H1 (cell line): ENCODE measurements around the gene MACROD1. TPM values are rescaled to one million over a fixed set of nuclear protein-coding genes. Genes with fewer than 3 reads are reported as not detected.

Source experiments
- CTCF ChIA-PET: fragments of 300-600 bp; sonication (Branson Sonifier 250); formaldehyde crosslinking; loops from one replicate; lab custom pipeline; 2021; ENCODE audit not compliant: partially characterized antibody; lab: Charles Lee
- POLR2A ChIA-PET: fragments of 300-600 bp; sonication (Branson Sonifier 250); formaldehyde crosslinking; loops from one replicate; lab custom pipeline; 2021; ENCODE audit warnings: inconsistent platforms; ENCODE audit not compliant: partially characterized antibody; lab: Charles Lee
- DNase-seq, 2 experiments: peaks; one replicate each; pipeline versions ENCODE4 v3.0.0 to v3.0.0-alpha.2; 2010 to 2022; ENCODE audit warnings: low spot score in 2 of 2, low read depth in 1 of 2, mixed read lengths in 1 of 2
- FAIRE-seq: peaks from 2 replicates; lab custom pipeline; 2011; peaks lifted over from hg19 to GRCh38; lab: Jason Lieb, UNC
- H2AFZ ChIP-seq: 2 replicates; pipeline ENCODE4 v1.8.1; 2012; ENCODE audit warnings: low read length, inconsistent platforms
- H2AK5ac ChIP-seq: 2 replicates; pipeline ENCODE4 v1.6.1; 2013; ENCODE audit warnings: low read depth, low read length
- H2BK120ac ChIP-seq: replicated peaks from 2 replicates; pipeline ENCODE3; 2013; ENCODE audit warnings: low read depth, low read length, inconsistent platforms
- H2BK12ac ChIP-seq: 2 replicates; pipeline ENCODE4 v1.6.1; 2013; ENCODE audit warnings: low read depth, low read length
- H2BK15ac ChIP-seq: 2 replicates; pipeline ENCODE4 v1.6.1; 2013; ENCODE audit warnings: low read length
- H2BK20ac ChIP-seq: 2 replicates; pipeline ENCODE4 v1.6.1; 2013; ENCODE audit warnings: low read length
- H2BK5ac ChIP-seq: 2 replicates; pipeline ENCODE4 v1.6.1; 2013; ENCODE audit warnings: low read depth, low read length
- H3K14ac ChIP-seq: 2 replicates; pipeline ENCODE4 v1.6.1; 2013; ENCODE audit warnings: inconsistent platforms; ENCODE audit not compliant: insufficient read length
- H3K18ac ChIP-seq: 2 replicates; pipeline ENCODE4 v1.6.1; 2013; ENCODE audit warnings: low read length; ENCODE audit errors: extremely low read depth
- H3K23ac ChIP-seq: 2 replicates; pipeline ENCODE4 v1.6.1; 2013; ENCODE audit warnings: inconsistent platforms; ENCODE audit not compliant: insufficient read length
- H3K23me2 ChIP-seq: 2 replicates; pipeline ENCODE4 v1.6.1; 2013; ENCODE audit warnings: low read depth, low read length
- H3K27ac ChIP-seq: 2 replicates; pipeline ENCODE4 v1.6.1; 2011; ENCODE audit warnings: low read depth, low read length, inconsistent platforms
- H3K27me3 ChIP-seq, 4 experiments: replicated peaks in 1 of 4; 1 replicate in 1 of 4; 2 replicates in 3 of 4; pipeline versions ENCODE4 v1.6.1 to v1.8.1; 2011 to 2013; ENCODE audit warnings: low read length in 3 of 4, mild to moderate bottlenecking in 3 of 4, inconsistent platforms in 2 of 4, mixed read lengths in 2 of 4, moderate library complexity in 1 of 4; ENCODE audit not compliant: control insufficient read depth in 3 of 4, insufficient read depth in 3 of 4; ENCODE audit errors: extremely low read depth in 1 of 4
- H3K36me3 ChIP-seq, 4 experiments: 2 replicates each; pipeline versions ENCODE4 v1.6.1 to v1.8.1; 2011 to 2013; ENCODE audit warnings: mild to moderate bottlenecking in 4 of 4, low read length in 3 of 4, moderate library complexity in 2 of 4, control low read depth in 1 of 4, inconsistent platforms in 1 of 4; ENCODE audit not compliant: insufficient read depth in 4 of 4, control insufficient read depth in 2 of 4
- H3K4ac ChIP-seq: replicated peaks from 2 replicates; pipeline ENCODE3; 2013; ENCODE audit warnings: low read length, low read depth, mixed read lengths, inconsistent platforms; ENCODE audit not compliant: insufficient read length
- H3K4me1 ChIP-seq, 4 experiments: replicated peaks in 1 of 4; 1 replicate in 1 of 4; 2 replicates in 3 of 4; pipeline versions ENCODE4 v1.6.1 to v1.8.1; 2011 to 2013; ENCODE audit warnings: low read length in 3 of 4, inconsistent platforms in 2 of 4, mixed read lengths in 1 of 4; ENCODE audit not compliant: insufficient read depth in 4 of 4, control insufficient read depth in 3 of 4
- H3K4me2 ChIP-seq, 2 experiments: 2 replicates each; pipeline versions ENCODE4 v1.6.1 to v1.8.1; 2011 to 2013; ENCODE audit warnings: low read depth in 2 of 2, low read length in 2 of 2, control low read depth in 1 of 2, inconsistent platforms in 1 of 2, mild to moderate bottlenecking in 1 of 2; ENCODE audit not compliant: insufficient read depth in 1 of 2
- H3K4me3 ChIP-seq, 4 experiments: fragments of 200-600, 300-600 bp in 1 of 4; sonication (generic), shearing (Covaris generic), sonication (Bioruptor Twin) in 1 of 4; 2 replicates each; pipeline versions ENCODE4 v1.5.1 to v1.8.1; 2011 to 2016; ENCODE audit warnings: low read length in 4 of 4, low read depth in 3 of 4, control low read depth in 2 of 4, inconsistent platforms in 2 of 4, mild to moderate bottlenecking in 2 of 4, mixed read lengths in 1 of 4, moderate library complexity in 1 of 4; ENCODE audit not compliant: insufficient read depth in 2 of 4; ENCODE audit errors: extremely low read depth in 1 of 4
- H3K56ac ChIP-seq: replicated peaks from 2 replicates; pipeline ENCODE3; 2013; ENCODE audit warnings: low read depth, mild to moderate bottlenecking, mixed read lengths, low read length, inconsistent platforms; ENCODE audit not compliant: insufficient read length
- H3K79me1 ChIP-seq: 2 replicates; pipeline ENCODE4 v1.6.1; 2013; ENCODE audit warnings: low read depth, low read length, control low read depth
- H3K79me2 ChIP-seq, 2 experiments: 2 replicates each; pipeline versions ENCODE4 v1.6.1 to v1.8.1; 2012 to 2013; ENCODE audit warnings: low read length in 2 of 2, mild to moderate bottlenecking in 2 of 2, inconsistent platforms in 1 of 2; ENCODE audit not compliant: insufficient read depth in 2 of 2, control insufficient read depth in 1 of 2
- H3K9ac ChIP-seq, 4 experiments: replicated peaks in 1 of 4; 1 replicate in 1 of 4; 2 replicates in 3 of 4; pipeline versions ENCODE4 v1.6.1 to v1.8.1; 2011 to 2013; ENCODE audit warnings: low read depth in 3 of 4, low read length in 3 of 4, control low read depth in 2 of 4, mild to moderate bottlenecking in 2 of 4, moderate library complexity in 2 of 4, inconsistent platforms in 1 of 4; ENCODE audit errors: extremely low read depth in 1 of 4
- H3K9me3 ChIP-seq, 2 experiments: 2 replicates each; pipeline versions ENCODE4 v1.6.1 to v1.8.1; 2012 to 2013; ENCODE audit warnings: mild to moderate bottlenecking in 2 of 2, moderate library complexity in 2 of 2, control low read depth in 1 of 2, inconsistent platforms in 1 of 2, low read depth in 1 of 2, low read length in 1 of 2, mixed read lengths in 1 of 2; ENCODE audit not compliant: insufficient read depth in 2 of 2
- H4K20me1 ChIP-seq, 2 experiments: replicated peaks in 1 of 2; 2 replicates each; pipeline versions ENCODE3 to v1.8.1; 2011 to 2013; ENCODE audit warnings: inconsistent platforms in 2 of 2, low read length in 2 of 2, mild to moderate bottlenecking in 1 of 2; ENCODE audit not compliant: insufficient read depth in 2 of 2, control insufficient read depth in 1 of 2
- H4K5ac ChIP-seq: 2 replicates; pipeline ENCODE4 v1.6.1; 2013; ENCODE audit warnings: low read length, low read depth, mixed read lengths, inconsistent platforms; ENCODE audit not compliant: insufficient read length
- H4K8ac ChIP-seq: 2 replicates; pipeline ENCODE4 v1.8.0; 2013; ENCODE audit warnings: mild to moderate bottlenecking, moderate library complexity, low read length, inconsistent platforms; ENCODE audit not compliant: insufficient read depth; ENCODE audit errors: extremely low read depth
- H4K91ac ChIP-seq: replicated peaks from 2 replicates; pipeline ENCODE3; 2013; ENCODE audit warnings: low read length, mixed read lengths, inconsistent platforms; ENCODE audit not compliant: insufficient read length
- BACH1 ChIP-seq: IDR thresholded peaks from 2 replicates; pipeline ENCODE4 v1.6.1; 2012; ENCODE audit warnings: low read length, improper control_type of control experiment
- CBX8 ChIP-seq: fragments of 300-800, 300-1000 bp; sonication (generic); IDR thresholded peaks from 2 replicates; pipeline ENCODE4 v1.7.1; 2016; ENCODE audit warnings: low read depth, low read length, borderline replicate concordance
- GABPA ChIP-seq: IDR thresholded peaks from 2 replicates; pipeline ENCODE4 v1.6.1; 2011; ENCODE audit warnings: mild to moderate bottlenecking, low read length, moderate library complexity, borderline replicate concordance; ENCODE audit not compliant: insufficient read depth
- MAFK ChIP-seq: IDR thresholded peaks from 2 replicates; pipeline ENCODE4 v1.6.1; 2012; ENCODE audit warnings: low read depth, mild to moderate bottlenecking, improper control_type of control experiment, low read length
- PHF8 ChIP-seq: fragments of 200-600 bp; sonication (generic); conservative IDR thresholded peaks from 2 replicates; pipeline ENCODE4 v1.7.1; 2012; ENCODE audit warnings: low read depth, mild to moderate bottlenecking, inconsistent platforms, low read length, moderate library complexity
- POLR2AphosphoS5 ChIP-seq: IDR thresholded peaks from 2 replicates; pipeline ENCODE4 v1.6.1; 2011; ENCODE audit warnings: low read depth, low read length
- RNF2 ChIP-seq: fragments of 200-900, 300-1000 bp; sonication (generic); IDR thresholded peaks from 2 replicates; pipeline ENCODE4 v1.7.1; 2016; ENCODE audit warnings: borderline replicate concordance, low read depth, mild to moderate bottlenecking, antibody characterized with exemption, low read length; ENCODE audit not compliant: poor library complexity, severe bottlenecking; ENCODE audit errors: missing control alignments
- SAP30 ChIP-seq: fragments of 300-600 bp; sonication (generic); IDR thresholded peaks from 2 replicates; pipeline ENCODE4 v1.7.1; 2012; ENCODE audit warnings: low read length, moderate library complexity, mild to moderate bottlenecking, inconsistent platforms; ENCODE audit not compliant: insufficient read depth, insufficient replicate concordance
- SIN3A ChIP-seq, 2 experiments: IDR thresholded peaks in 1 of 2; conservative IDR thresholded peaks in 1 of 2; 2 replicates each; pipeline ENCODE4 v1.6.1; 2011 to 2012; ENCODE audit warnings: low read length in 2 of 2, improper control_type of control experiment in 1 of 2, low read depth in 1 of 2, mild to moderate bottlenecking in 1 of 2
- SIRT6 ChIP-seq: IDR thresholded peaks from one replicate; pipeline ENCODE4 v1.7.1; 2012; ENCODE audit warnings: low read length, inconsistent platforms
- SP2 ChIP-seq: IDR thresholded peaks from 2 replicates; pipeline ENCODE4 v1.6.1; 2012; ENCODE audit warnings: mild to moderate bottlenecking, low read length, inconsistent platforms
- SP4 ChIP-seq: IDR thresholded peaks from 2 replicates; pipeline ENCODE4 v1.6.1; 2012; ENCODE audit warnings: low read length, inconsistent platforms
- SRF ChIP-seq: IDR thresholded peaks from 2 replicates; pipeline ENCODE4 v1.6.1; 2011; ENCODE audit warnings: mild to moderate bottlenecking, low read depth, low read length, moderate library complexity
- TAF7 ChIP-seq: optimal IDR thresholded peaks from 2 replicates; pipeline ENCODE3; 2011; ENCODE audit warnings: low read depth, mild to moderate bottlenecking, inconsistent platforms, low read length, moderate library complexity, borderline replicate concordance
- WGBS, 2 experiments: shearing (Covaris generic) in 1 of 2; methylation state at CpG; one replicate each; pipeline versions ENCODE4 v1.1.6 to v1.1.7; 2013 to 2015; ENCODE audit warnings: low lambda C conversion rate in 2 of 2, mixed read lengths in 2 of 2, inconsistent platforms in 1 of 2, low coverage in 1 of 2, missing lambda C conversion rate in 1 of 2; ENCODE audit not compliant: insufficient replicate concordance in 2 of 2, insufficient coverage in 1 of 2, insufficient read length in 1 of 2; ENCODE audit errors: extremely low coverage in 1 of 2, missing lambda C conversion rate in 1 of 2; 5-methylcytosine and 5-hydroxymethylcytosine counted together
- polyA plus RNA-seq, 7 experiments: library from polyadenylated mRNA; depleted of rRNA in 3 of 7; stranded (reverse) in 5 of 7; unstranded in 2 of 7; fragments of >200 nt in 5 of 7; fragments of 200-250 nt in 2 of 7; gene quantifications; 1 replicate in 5 of 7; 2 replicates in 1 of 7; 4 replicates in 1 of 7; pipeline versions ENCODE4 v1.2.1 to v1.2.3, GENCODE V29; 2011 to 2013; ENCODE audit warnings: missing spikeins in 2 of 7, mixed read lengths in 2 of 7
- total RNA-seq: library from RNA; stranded (reverse); fragmentation: NEBNext Ultra II Directional; extraction: Animal tissue kit (Norgen Biotek cat#: 25700); gene quantifications from 2 replicates; pipeline ENCODE4 v1.2.1, GENCODE V29; 2021

Gene MACROD1
- total and polyA plus RNA-seq, 2 of the 8 experiments (the other 6 are each of a cell fraction or from before 2014, with no cell fraction given), result 19.5 to 34.1 TPM

DNA sequence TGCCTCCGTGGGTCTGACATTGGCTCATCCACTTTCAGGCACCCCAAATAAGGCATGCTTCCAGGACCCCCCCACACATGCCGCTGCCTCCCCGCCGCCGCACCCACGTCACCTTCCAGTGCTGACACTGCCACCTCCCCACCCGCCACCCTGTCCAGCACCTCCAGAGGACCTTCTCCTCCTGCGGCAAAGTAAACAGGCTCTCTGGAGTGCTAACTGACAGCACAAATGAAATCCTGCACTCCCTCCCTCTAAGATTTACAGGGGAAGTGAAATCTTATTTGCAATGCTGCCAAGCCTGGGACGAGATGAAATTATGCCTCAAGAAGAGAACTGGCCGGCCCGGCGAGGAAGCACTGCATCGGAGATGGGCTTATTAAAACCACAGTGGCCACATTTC lies 35.3 kb downstream of the MACROD1 start:
- CTCF ChIA-PET, result interaction anchor here (0.8 to 11.5 kb wide), 7 partner anchors 9 to 97 kb away, joined by 3 to 165 read pairs (median 5); no protein-coding TSS in a partner anchor
- POLR2A ChIA-PET, result interaction anchor here (2.1 to 3.9 kb wide), 2 partner anchors 9 to 27 kb away, joined by 5 to 16 read pairs; no protein-coding TSS in a partner anchor
- no peak for TF ChIP-seq MAFK
- TF ChIP-seq SP4, result no peak
- no peak for TF ChIP-seq BACH1
- no peak for TF ChIP-seq SP2
- TF ChIP-seq SIN3A (conservative IDR thresholded peaks at IDR 0.05 in 1 of 2, IDR thresholded peaks at IDR 0.05 in 1 of 2; ENCODE audit: low read depth in 1 of 2, low read length in 2 of 2), result no peak
- TF ChIP-seq PHF8, result no peak
- no peak for TF ChIP-seq SIRT6
- no peak for TF ChIP-seq CBX8
- no peak for TF ChIP-seq RNF2
- TF ChIP-seq GABPA, result no peak
- no peak for TF ChIP-seq POLR2AphosphoS5
- TF ChIP-seq SAP30, result no peak
- no peak for TF ChIP-seq TAF7
- no peak for TF ChIP-seq SRF

More for the DNA sequence above, 35.3 kb downstream of the MACROD1 start:
- H4K5ac ChIP-seq, result no peak overlapping the region
- no peaks in the 10 kb centered on the region for H3K36me3 ChIP-seq
- H4K20me1 ChIP-seq, result peaks cover 4 to 5% of the 10 kb centered on the region in 2 experiments
- H3K4me3 ChIP-seq, result no peak overlapping the region
- H3K27me3 ChIP-seq, result peaks cover 0 to 27% (median 13%) of the 10 kb centered on the region in 4 experiments; a peak in 5 of 7 replicates
- no peak overlapping the region for H4K91ac ChIP-seq
- no peaks in the 10 kb centered on the region for H3K9me3 ChIP-seq
- H2AK5ac ChIP-seq, result no peak overlapping the region
- no peak overlapping the region; the same call in 1 of the 2 replicates for H2BK12ac ChIP-seq
- no peak overlapping the region for H3K23ac ChIP-seq
- no peak overlapping the region for H2BK5ac ChIP-seq
- H3K27ac ChIP-seq, result no peak overlapping the region
- no peak overlapping the region for H3K18ac ChIP-seq
- H3K79me2 ChIP-seq, result no peaks in the 10 kb centered on the region
- no peak overlapping the region for H3K4me2 ChIP-seq
- H2BK120ac ChIP-seq, result no peak overlapping the region
- H2BK20ac ChIP-seq, result no peak overlapping the region
- H4K8ac ChIP-seq, result no peak overlapping the region; the same call in 1 of the 2 replicates
- 87% methylated on average over 13 of the region's 13 CpGs; no CpG with 5 or more reads in 1 of the 2 experiments for WGBS, 2 experiments
- no peak overlapping the region for H3K14ac ChIP-seq
- H2AFZ ChIP-seq, result no peak overlapping the region
- no peak for DNase-seq
- FAIRE-seq, result no peak
- H3K23me2 ChIP-seq, result no peaks in the 10 kb centered on the region
- no peak overlapping the region for H3K9ac ChIP-seq
- no peak overlapping the region for H2BK15ac ChIP-seq
- H3K56ac ChIP-seq, result no peak overlapping the region
- no peaks in the 10 kb centered on the region for H3K79me1 ChIP-seq
- H3K4ac ChIP-seq, result peak overlapping the region; percentile 50
- H3K4me1 ChIP-seq, result peaks cover 0 to 14% (median 9%) of the 10 kb centered on the region in 4 experiments; a peak in 5 of 7 replicates
